RPMI7951 (cell line): ENCODE measurements around the gene ITSN1. TPM values are rescaled to one million over a fixed set of nuclear protein-coding genes. Genes with fewer than 3 reads are reported as not detected.
A peak's percentile ranks its signal among the peaks of the same experiment; 100 is the strongest.

Experiments
- DNase-seq: peaks from one replicate; pipeline ENCODE4 v3.0.0-alpha.2; 2012; ENCODE audit warnings: low read depth
- total RNA-seq: library from RNA; depleted of rRNA; stranded (reverse); fragments of >200 nt; shearing (Covaris generic); gene quantifications from 2 replicates; pipeline ENCODE4 v1.2.3, GENCODE V29; 2014

The ITSN1 gene
- total RNA-seq, 1 experiment from 2014 or later, result 25.8 TPM

GRCh38 chr21:33729641-33730040 lies 87.3 kb downstream of the ITSN1 start:
- DNase-seq, result no peak

DNA sequence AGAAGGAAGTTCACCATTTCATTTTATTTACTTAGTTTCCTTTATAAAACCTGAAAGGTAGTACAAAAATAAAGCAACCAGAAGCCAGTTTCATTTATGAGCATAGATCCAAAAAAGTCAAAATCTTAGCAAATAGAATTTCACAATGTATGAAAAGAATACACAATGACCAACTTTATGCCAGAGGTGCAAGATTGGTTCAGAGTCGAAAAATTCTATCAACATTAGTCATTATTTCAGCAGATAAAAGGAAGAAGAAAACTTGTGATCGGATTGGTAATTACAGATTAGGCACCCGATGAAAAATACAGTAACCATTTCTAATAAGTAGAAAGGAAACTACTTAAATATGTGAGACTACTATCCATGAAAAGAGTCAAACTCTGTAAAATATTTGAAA lies 89.1 kb downstream of the ITSN1 start:
- peak; percentile 3 for DNase-seq

- no peak for DNase-seq
Measured at GRCh38 chr21:33732038-33732437, 89.7 kb downstream of the ITSN1 start.

DNA sequence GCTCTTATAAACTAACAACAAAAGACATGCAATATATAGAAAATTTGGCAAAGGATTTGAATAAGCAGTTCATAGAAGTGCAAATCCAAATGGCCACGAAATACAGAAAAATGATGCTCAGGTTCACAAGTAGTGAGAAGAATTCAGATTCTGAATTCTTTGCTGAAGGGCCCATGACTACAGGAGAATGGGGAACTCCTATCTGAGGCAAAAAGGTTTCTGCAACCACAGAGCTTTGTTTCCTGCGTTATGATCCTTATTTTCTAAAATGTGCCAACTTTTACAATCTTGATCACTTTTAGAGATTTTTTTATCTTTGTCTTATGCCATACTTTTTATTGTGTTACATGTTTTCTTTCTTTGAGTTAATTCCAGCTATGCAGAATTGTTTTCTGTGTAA lies 91.3 kb downstream of the ITSN1 start:
- DNase-seq, result no peak

DNA sequence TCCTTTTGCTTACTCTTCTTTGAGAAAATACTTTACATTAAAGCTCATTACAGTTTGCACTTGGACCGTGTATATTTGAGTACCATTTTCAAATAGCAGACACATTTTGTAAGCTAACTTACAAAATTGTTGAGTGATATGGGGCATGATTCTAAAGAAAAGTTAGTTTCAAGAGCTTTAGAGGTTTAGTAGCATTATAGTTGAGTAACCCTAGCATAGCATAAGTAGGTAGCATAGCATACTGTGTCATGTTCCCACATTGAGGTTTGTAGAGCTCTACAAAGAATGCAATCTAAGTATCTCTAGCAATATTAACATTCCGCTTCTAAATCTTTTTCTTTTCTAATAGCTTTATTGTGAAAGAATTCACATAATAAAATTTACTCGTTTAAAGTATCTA lies 92.0 kb downstream of the ITSN1 start:
- DNase-seq, result no peak

DNA sequence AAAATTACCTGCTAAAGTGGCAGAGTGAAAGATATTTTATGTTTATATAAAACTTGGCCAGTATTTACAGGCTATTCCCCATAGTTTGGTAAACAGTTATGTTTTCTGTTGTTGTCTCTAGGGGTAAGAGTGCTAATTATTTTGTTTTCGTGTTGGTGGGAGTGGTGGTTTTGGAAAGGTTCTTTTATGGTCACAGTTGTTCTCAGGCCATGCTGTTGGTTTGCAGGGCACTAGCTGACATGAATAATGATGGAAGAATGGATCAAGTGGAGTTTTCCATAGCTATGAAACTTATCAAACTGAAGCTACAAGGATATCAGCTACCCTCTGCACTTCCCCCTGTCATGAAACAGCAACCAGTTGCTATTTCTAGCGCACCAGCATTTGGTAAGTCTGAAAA lies 92.5 kb downstream of the ITSN1 start:
- DNase-seq, result no peak

GRCh38 chr21:33736569-33736968 lies 94.3 kb downstream of the ITSN1 start:
- DNase-seq, result no peak

DNA sequence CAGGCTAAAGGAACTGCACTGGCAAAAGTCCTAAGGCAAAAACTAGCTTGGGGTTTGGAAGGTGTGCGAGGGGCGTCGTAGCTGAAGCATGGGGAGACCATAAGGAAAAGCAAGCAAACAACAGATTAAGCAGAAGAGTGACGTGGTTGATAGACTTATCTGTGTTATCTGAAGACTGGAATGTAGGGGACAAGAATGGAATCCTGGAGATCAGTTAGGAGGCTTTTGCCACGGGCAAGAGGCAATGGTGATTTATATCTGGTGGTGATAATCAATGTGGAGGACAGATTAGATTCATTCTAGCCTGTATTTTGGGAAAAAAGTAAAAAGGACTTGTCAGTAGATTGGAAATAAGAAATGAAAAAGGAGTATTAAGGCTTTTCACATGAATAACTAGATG lies 97.4 kb downstream of the ITSN1 start:
- DNase-seq, result no peak

GRCh38 chr21:33747420-33747819 lies 105.1 kb downstream of the ITSN1 start:
- DNase-seq, result no peak

GRCh38 chr21:33748903-33749302 lies 106.6 kb downstream of the ITSN1 start:
- DNase-seq, result no peak

- DNase-seq, result no peak
Measured at GRCh38 chr21:33750017-33750416, 107.7 kb downstream of the ITSN1 start.

DNA sequence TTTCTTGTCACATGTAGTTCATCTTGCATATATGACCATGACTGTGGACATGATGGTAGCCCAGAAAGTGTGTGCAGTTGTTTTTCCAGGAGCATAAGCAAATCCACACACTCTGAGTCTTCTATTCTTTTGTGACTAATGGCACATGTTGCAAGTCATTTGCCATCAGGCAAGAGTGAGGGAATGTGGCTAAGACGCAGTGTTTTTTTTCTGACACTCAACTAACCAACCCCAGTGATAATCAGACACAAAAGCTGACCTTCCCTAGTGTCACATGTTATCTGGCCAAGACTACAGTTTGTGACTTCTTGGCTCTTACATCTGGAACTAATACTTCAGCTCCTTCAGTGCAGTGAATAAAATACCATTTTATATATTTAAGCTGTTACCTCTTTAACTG lies 108.8 kb downstream of the ITSN1 start:
- DNase-seq, result peak; percentile 54

DNA sequence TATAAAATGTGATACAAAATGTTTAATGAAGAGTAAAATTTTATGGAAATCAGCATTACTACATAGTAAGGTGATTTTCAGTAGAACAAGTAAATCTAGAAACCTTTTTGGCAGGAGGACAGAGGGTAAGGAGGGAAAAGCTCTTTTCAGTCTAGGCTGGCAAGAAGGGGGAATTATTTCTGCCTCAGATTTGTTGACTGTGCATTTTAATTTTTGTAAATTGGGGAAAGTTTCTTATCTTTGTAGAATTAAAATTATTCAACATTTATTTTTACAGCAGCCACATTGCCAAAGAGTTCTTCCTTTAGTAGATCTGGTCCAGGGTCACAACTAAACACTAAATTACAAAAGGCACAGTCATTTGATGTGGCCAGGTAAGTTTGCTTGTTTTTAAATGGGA lies 109.2 kb downstream of the ITSN1 start:
- DNase-seq, result no peak

DNA sequence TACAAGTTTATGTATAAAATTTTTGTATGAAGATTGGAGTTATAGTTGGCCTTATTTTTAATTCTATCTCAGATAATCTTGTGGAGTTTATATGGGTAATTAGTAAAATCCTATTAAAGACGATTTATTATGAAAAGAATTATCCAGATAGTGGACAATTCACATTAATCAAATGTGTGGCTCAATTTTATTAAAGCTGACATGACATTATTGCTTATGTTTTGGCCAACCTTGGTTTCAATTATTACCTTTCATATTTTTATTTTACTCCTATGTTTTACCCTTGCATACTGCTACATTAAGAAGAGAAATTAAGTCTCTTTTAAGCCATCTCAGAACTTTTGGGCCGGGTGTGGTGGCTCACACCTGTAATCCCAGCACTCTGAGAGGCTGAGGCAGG lies 110.0 kb downstream of the ITSN1 start:
- no peak for DNase-seq

DNA sequence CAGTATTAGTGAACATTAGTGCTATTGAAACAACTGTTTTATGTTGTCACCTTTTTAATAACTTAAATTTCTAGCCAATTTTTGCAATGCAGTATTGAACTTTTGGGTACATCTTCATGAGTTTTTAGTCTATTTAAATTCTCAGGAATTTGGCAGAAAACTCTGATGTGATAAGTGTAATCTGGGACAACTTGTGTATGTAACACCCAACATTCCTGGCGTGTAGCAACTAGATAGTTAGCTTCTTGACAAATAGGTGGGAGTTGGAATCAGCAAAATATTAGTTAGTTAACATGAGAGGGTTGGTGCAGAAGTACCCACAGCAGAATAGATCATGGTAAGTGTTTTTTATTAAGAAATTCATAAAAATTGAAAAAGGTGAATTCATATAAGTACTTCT lies 111.6 kb downstream of the ITSN1 start:
- DNase-seq, result no peak

DNA sequence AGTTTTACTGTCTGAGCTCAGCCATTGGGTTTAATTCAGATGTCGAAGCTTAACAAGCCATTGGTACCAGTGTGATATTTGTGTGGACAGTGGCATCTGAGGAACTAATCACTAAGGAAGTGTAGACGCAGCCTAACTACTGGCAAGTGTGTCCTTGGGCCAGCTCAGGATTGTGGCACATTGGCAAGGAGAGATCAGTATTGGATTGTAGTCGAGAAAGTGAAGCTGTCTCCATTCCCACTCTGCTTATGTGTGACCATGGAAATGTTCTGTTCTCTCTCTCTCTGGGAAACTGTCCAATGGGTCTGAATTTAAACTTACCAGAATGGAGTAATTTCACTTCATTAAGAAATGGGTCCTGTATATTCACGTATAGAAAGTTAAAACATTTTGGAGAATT lies 112.2 kb downstream of the ITSN1 start:
- DNase-seq, result no peak

DNA sequence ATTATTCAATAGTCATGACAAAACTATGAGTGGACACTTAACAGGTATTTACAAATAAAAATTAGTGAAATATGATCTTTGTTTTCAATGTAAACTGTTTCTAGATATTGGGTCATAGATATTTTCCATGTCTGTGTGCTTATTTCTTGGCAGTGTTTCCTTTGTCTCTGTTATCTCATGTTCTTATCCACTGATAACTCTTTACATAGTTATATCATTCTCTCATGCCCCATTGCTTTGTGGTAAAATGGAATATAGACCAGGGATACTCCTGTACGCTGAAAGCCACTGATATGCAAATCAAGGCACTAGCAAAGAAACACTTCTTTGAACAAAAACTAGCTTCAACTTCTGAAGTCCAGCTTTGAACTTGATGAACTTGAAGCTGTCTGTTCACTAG lies 113.1 kb downstream of the ITSN1 start:
- DNase-seq, result no peak

DNA sequence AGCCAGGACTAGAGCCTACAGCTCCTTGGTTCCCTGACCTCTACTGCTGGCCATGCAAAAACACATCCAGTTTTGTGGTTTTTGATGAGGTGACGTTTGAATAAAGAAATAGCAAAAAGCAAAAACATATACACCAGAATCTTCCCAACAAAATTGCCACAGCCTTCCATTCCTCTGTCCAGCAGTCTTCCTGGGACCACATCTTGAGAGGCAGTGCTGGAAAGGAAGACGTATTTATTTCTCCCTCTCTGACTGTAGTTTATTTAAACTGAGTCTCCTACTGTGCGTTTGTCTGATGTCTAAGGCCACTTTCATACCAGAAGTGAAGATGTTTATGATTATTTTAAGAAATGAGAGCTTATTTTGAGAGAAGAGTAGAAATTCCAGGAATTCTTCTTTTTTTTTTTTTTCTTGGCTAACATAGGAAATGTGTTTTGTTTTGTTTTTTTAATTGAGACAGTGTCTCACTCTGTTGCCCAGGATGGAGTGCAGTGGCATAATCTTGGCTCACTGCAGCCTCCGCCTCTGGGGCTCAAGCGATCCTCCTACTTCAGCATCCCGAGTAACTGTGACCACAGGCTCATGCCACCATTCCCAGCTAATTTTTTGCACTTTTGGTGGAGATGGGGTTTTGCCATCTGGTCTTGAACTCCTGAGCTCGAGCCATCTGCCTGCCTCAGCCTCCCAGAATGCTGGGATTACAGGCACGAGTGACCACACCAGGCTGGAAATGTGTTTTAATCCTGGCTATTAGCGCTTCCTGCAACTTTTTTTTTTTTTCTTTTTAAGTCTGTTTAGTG lies 118.5 kb downstream of the ITSN1 start:
- peak; percentile 83 for DNase-seq

DNA sequence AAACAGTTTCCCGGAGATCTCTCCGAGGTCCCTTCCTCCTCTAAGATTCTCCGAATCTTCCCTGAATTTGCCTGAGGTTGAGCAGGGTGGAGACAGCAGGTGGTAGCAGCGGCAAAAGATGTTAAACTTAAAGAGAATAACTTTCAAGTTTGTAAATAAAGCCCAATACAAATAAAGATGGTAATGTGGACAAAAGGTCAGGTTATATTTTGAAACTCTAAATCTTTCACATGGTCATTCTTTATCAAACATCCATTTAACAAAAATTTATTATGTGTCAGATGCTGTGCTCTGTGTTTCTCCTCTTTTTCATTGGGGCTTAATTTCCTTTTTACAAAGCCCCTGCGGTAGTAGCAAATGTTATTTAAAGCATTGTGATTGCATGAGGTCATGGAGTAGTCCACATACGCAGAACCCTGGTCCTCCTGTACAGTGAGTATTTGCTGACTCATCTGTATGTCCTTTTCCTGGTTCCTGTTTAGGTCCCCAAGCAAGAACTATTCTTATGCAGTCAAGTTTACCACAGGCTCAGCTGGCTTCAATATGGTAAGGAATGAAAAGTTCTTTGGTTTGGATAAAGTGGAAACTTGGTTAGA lies 119.2 kb downstream of the ITSN1 start:
- peak; percentile 96 for DNase-seq

DNA sequence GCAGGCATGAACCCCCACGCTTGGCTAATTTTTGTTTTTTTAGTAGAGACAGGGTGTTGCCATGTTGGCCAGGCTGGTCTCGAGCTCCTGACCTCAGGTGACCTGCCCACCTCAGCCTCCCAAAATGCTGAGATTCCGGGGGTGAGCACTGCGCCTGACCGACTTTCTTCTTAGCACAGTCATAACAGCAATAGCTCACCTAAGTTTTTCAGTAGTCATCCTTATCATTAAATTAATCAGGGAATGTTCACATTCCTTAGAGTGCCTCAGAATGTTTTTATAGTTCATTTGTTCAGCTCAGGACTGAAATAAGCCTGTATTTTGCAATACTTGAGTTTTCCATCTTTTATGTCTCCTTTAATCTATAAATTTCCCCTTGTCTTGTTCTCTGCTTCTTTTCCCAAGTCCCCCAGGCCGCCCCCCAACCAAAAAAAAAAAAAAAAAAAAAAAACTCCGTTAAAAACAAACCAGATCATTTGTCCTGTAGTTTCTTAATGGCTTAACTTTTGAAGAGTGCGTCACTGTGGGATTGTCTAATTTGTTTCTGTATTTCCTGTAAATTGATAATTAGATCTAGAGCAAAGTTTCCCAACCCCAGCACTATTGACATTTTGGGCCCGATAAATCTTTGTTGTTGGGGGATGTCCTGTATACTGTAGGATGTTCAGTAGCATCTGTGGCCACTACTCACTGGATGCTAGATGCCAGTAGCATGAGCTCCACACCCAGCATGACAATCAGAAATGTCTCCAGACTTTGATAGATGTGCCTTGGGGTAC lies 120.7 kb downstream of the ITSN1 start:
- peak; percentile 11 for DNase-seq

DNA sequence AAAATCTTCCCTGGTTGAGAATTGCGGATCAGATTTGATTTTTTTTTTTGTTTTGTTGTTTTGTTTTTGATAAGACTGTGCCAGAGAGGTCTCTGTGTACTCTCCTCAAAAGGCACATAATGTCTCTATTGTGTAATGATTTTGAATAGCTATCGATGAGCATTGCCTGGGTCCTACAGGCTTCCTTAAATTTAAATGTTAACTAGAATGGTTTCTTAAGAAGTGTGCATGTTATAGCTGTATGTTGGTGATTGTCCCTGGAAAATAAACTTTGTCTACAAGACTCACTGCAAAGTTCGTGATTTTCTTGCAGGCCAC lies 121.2 kb downstream of the ITSN1 start:
- no peak for DNase-seq

- DNase-seq, result no peak
Measured at GRCh38 chr21:33767236-33767635, 124.9 kb downstream of the ITSN1 start.

DNA sequence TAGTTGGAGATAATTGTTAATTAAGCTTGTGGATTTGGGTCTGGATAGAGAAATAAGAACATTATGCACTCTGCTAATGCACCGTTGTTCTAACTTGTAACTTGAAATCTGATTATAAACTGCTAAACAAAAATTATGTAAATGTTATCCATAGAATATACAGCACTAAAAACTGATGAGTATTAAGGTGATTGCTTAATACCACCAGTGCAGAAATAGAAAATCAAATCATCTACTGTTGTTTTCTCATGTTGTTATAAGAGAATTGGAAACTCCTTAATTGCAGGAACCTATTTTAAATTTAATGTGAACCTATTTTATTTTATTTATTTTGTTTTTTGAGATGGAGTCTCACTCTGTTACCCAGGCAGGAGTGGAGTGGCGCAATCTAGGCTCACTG lies 125.7 kb downstream of the ITSN1 start:
- no peak for DNase-seq
